GM12875 (cell line): ENCODE measurements around the gene GRM6.

Experiments used
- H3K4me3 ChIP-seq: one replicate; pipeline ENCODE4 v1.5.1; 2011; ENCODE audit warnings: low read depth, low read length, control low read depth
- CTCF ChIP-seq: IDR thresholded peaks from 2 replicates; pipeline ENCODE4 v1.5.1; 2011; ENCODE audit warnings: low read depth, mild to moderate bottlenecking, control low read depth, inconsistent platforms, low read length, moderate library complexity, borderline replicate concordance; ENCODE audit not compliant: insufficient read depth

GRM6 gene

GRCh38 chr5:178991190-178992145 lies 3.7 kb downstream of the GRM6 start:
- TF ChIP-seq CTCF, result no peak
- no peak overlapping the region for H3K4me3 ChIP-seq

GRCh38 chr5:178990491-178990890 lies 4.6 kb downstream of the GRM6 start:
- H3K4me3 ChIP-seq, result no peak overlapping the region
- TF ChIP-seq CTCF, result no peak

- no peak for TF ChIP-seq CTCF
- H3K4me3 ChIP-seq, result no peak overlapping the region
These were observed 5.8 kb downstream of the GRM6 start for GRCh38 chr5:178989311-178989710.

GRCh38 chr5:178988436-178989220 lies 6.5 kb downstream of the GRM6 start:
- H3K4me3 ChIP-seq, result no peak overlapping the region
- TF ChIP-seq CTCF, result no peak

GRCh38 chr5:178986326-178986960 lies 8.7 kb downstream of the GRM6 start:
- no peak for TF ChIP-seq CTCF

GRCh38 chr5:178984145-178985072 lies 10.7 kb downstream of the GRM6 start:
- no peak overlapping the region for H3K4me3 ChIP-seq
- TF ChIP-seq CTCF, result no peak

More at GRCh38 chr5:178986326-178986960, 8.7 kb downstream of the GRM6 start:
- H3K4me3 ChIP-seq, result no peak overlapping the region
